Measurements from ENCODE around the gene PLXDC2.

PLXDC2 gene

GRCh38 chr10:20247891-20248708 lies 431.9 kb downstream of the PLXDC2 start:
- no peak overlapping the region for H3K27ac ChIP-seq
- no peaks in the 10 kb centered on the region for H3K27me3 ChIP-seq (replicated peaks)
- DNase-seq, result no peak
- TF ChIP-seq CTCF (IDR thresholded peaks at IDR 0.05; ENCODE audit: low read depth, low read length, missing control alignments), result no peak
- in situ Hi-C loops (cut with HindIII; ENCODE audit: low pct_ligation_motif_present, low sequenced_read_pairs), result no loop called here
- no peak overlapping the region for H3K4me3 ChIP-seq (ENCODE audit: low read depth, low read length)
- H3K36me3 ChIP-seq (replicated peaks), result no peaks in the 10 kb centered on the region

- Histone ChIP-seq H3K4me3 (ENCODE audit: low read depth, low read length) (no peak overlapping the region), H3K27me3 (replicated peaks) (no peaks in the 10 kb centered on the region), H3K36me3 (replicated peaks) (no peaks in the 10 kb centered on the region), H3K27ac (no peak overlapping the region)
- in situ Hi-C loops (cut with HindIII; ENCODE audit: low pct_ligation_motif_present, low sequenced_read_pairs), result no loop called here
- DNase-seq, result no peak
- TF ChIP-seq CTCF (IDR thresholded peaks at IDR 0.05; ENCODE audit: low read depth, low read length, missing control alignments), result no peak
Observed at GRCh38 chr10:20254078-20254477, 437.8 kb downstream of the PLXDC2 start.

- H3K27me3 ChIP-seq (replicated peaks), result no peaks in the 10 kb centered on the region
- in situ Hi-C loops (cut with HindIII; ENCODE audit: low pct_ligation_motif_present, low sequenced_read_pairs), result no loop called here
- no peaks in the 10 kb centered on the region for H3K36me3 ChIP-seq (replicated peaks)
- H3K4me3 ChIP-seq (ENCODE audit: low read depth, low read length), result no peak overlapping the region
- TF ChIP-seq CTCF (IDR thresholded peaks at IDR 0.05; ENCODE audit: low read depth, low read length, missing control alignments), result no peak
- H3K27ac ChIP-seq, result no peak overlapping the region
- no peak for DNase-seq
Observed at GRCh38 chr10:20254497-20254896, 438.3 kb downstream of the PLXDC2 start.

- no peak for TF ChIP-seq CTCF (IDR thresholded peaks at IDR 0.05; ENCODE audit: low read depth, low read length, missing control alignments)
- H3K27ac ChIP-seq, result no peak overlapping the region
- no peaks in the 10 kb centered on the region for H3K27me3 ChIP-seq (replicated peaks)
- in situ Hi-C loops (cut with HindIII; ENCODE audit: low pct_ligation_motif_present, low sequenced_read_pairs), result no loop called here
- no peak overlapping the region for H3K4me3 ChIP-seq (ENCODE audit: low read depth, low read length)
- H3K36me3 ChIP-seq (replicated peaks), result no peaks in the 10 kb centered on the region
- DNase-seq, result no peak
Observed at GRCh38 chr10:20256969-20257368, 440.7 kb downstream of the PLXDC2 start.

- no peak for TF ChIP-seq CTCF (IDR thresholded peaks at IDR 0.05; ENCODE audit: low read depth, low read length, missing control alignments)
Observed at GRCh38 chr10:20257422-20257821, 441.2 kb downstream of the PLXDC2 start.

GRCh38 chr10:20265146-20265545 lies 448.9 kb downstream of the PLXDC2 start:
- DNase-seq, result no peak
- no peak for TF ChIP-seq CTCF (IDR thresholded peaks at IDR 0.05; ENCODE audit: low read depth, low read length, missing control alignments)
- no peaks in the 10 kb centered on the region for H3K27me3 ChIP-seq (replicated peaks)
- H3K4me3 ChIP-seq (ENCODE audit: low read depth, low read length), result no peak overlapping the region
- in situ Hi-C loops (cut with HindIII; ENCODE audit: low pct_ligation_motif_present, low sequenced_read_pairs), result no loop called here
- no peak overlapping the region for H3K27ac ChIP-seq
- H3K36me3 ChIP-seq (replicated peaks), result no peaks in the 10 kb centered on the region

More at GRCh38 chr10:20257422-20257821, 441.2 kb downstream of the PLXDC2 start:
- Histone ChIP-seq H3K4me3 (ENCODE audit: low read depth, low read length) (no peak overlapping the region), H3K36me3 (replicated peaks) (no peaks in the 10 kb centered on the region), H3K27me3 (replicated peaks) (no peaks in the 10 kb centered on the region), H3K27ac (no peak overlapping the region)
- in situ Hi-C loops (cut with HindIII; ENCODE audit: low pct_ligation_motif_present, low sequenced_read_pairs), result no loop called here
- DNase-seq, result no peak
